ENCODE data around the gene DCAF4L1.

Gene DCAF4L1, protein sequence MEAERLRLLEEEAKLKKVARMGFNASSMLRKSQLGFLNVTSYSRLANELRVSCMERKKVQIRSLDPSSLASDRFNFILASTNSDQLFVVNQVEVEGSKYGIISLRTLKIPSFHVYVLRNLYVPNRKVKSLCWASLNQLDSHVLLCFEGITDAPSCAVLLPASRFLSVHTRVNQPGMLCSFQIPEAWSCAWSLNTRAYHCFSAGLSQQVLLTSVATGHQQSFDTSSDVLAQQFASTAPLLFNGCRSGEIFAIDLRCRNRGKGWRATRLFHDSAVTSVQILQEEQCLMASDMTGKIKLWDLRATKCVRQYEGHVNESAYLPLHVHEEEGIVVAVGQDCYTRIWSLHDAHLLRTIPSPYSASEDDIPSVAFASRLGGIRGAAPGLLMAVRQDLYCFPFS

DNA sequence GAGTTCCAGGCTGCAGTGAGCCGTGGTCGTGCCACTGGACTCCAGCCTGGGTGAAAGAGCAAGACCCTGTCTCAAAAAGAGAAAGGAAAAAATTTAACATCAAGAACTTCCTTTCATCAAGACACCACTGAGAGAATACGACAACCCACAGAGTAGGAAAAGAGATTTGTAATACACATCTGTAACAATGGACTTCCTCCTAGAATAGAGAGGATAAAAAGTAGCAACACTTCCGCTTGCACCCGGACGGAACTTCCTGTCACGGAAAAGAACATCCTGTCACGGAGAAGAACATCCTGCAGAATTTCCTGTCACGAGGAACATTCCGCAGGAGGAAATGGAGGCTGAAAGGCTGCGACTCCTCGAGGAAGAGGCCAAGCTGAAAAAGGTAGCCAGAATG lies at the start of gene DCAF4L1:
TSS of gene DCAF4L1 (plus strand) at position 301 of the 400 bp plus-strand sequence. CDS start at position 338, 37 bp downstream.
- DNase-seq (ENCODE audit: low read depth) = no peak

DNA sequence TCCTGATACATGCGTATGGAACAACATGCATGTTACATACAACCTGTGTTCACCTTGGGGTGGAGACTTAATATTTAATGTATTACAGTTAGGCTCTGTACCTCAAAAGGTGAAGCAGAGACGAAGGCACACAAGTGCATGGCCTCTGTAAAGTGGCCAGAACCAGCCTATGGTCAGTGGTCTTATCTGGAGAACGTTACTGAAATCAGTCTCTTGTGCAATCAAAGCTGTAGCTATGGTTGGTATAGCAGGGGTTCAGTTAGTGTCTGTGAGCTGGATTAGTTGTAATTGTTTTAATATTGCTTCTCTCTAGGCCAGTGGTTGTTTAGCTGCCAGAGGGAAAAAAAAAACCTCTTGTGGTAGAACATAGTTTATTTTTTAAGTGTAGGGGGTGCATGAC lies 48.6 kb upstream of the DCAF4L1 start:
- no peak for DNase-seq (ENCODE audit: low read depth)

DNA sequence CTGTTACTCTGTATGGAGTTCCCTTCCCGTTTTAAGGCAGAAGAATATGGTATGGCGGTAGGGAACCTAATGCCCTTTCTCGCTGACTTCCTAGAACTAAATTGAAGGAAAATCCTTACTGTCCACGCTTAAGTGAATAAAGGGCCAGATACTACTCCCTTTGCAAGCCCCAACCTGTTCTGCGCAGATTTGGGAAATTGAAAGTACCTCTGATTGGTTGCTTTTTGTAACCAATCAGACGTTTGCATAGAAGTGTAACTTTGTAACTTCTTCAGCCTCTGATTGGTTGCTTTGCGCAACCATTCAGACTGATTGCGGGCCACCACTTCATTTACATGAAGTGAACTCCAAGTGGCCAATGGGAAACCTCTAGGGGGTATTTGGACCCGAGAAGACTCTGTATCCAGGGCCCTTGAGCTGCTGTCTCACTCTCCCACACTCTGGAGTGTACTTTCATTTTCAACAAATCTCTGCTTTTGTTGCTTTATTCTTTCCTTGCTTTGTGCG lies 47.5 kb upstream of the DCAF4L1 start:
- no peak for DNase-seq (ENCODE audit: low read depth)

DNA sequence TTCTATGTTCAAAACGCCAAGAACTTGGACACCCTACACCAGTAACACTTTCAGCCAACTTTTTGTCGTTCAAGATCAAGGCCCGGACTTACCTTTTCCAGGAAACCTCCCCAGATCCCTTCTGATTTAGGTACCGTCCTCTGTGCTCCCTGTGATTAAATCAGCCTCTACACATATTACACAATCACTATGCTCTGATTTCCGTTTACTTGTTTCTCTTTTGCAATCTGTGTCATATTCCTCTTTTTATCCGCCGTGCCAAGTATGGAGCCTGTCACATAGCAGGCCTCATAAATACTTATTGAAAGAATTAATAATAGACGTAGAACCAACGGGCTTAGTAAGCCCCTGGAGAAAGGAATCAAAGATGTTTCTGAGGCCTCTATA lies 47.0 kb upstream of the DCAF4L1 start:
- DNase-seq (ENCODE audit: low read depth) = no peak

DNA sequence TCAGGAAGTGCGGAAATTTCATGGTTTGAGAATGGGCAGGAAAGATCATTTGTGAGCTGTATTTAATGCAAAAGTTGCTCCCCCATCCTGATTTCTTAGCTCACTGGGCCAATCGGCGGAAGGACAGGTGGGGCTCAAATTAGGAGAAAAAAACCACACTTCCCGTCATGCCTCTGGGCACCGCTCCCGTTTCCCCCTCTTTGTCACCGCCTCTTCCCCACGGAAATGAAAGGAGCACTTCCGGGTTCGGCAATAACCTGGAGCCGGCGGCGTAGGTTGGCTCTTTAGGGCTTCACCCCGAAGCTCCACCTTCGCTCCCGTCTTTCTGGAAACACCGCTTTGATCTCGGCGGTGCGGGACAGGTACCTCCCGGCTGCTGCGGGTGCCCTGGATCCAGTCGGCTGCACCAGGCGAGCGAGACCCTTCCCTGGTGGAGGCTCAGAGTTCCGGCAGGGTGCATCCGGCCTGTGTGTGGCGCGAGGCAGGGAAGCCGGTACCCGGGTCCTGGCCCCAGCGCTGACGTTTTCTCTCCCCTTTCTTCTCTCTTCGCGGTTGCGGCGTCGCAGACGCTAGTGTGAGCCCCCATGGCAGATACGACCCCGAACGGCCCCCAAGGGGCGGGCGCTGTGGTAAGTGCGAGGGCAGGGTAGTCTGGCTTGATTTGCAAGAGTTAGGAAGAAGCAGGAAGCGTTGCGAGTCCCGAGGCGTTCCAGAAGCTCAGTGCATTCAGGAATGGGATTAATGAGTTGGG lies 46.5 kb upstream of the DCAF4L1 start, which contains the start of gene TMEM33:
TSS of gene TMEM33 (plus strand) at position 529 of the 751 bp plus-strand sequence. CDS start at position 585, 56 bp downstream.
- peak; percentile 31 for DNase-seq (ENCODE audit: low read depth)

DNA sequence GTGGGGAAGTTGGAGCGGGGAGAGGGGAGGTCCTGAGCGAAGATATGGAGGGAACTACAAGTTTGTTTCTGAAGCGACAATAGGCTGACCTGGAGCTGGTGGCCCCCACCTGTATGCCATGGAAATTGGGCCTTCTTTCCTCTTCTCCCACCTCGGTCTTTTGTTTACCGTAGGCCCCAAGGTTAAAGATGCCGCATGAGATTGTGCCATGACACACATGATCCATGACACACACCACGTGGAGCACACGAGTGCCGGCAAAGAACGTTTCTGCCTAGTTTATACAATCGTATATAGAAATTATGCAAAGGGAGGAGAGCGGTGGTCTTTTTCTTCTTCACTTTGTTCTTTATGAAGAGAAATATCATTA lies 45.9 kb upstream of the DCAF4L1 start:
- no peak for DNase-seq (ENCODE audit: low read depth)

DNA sequence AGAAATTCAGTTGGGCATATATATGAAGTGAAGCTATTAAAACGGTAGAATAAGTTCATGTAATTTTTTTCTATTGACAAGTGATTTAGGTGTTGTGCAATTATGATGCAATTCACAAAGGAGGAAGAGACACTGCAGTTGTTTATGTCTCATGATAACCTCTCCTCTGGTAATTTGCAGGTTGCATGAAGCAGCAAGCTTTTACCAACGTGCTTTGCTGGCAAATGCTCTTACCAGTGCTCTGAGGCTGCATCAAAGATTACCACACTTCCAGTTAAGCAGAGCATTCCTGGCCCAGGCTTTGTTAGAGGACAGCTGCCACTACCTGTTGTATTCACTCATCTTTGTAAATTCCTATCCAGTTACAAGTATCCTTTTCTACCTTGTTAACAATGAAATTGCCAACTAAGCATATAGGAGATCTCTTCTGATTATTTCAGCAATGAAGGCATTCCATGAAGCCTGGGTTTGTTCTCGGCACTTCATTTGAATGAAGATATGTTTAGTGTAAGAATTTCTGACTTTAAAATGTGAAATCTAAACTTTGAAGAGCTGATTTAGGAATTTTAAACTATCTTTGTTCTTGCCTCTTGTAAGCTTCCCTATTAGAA lies 42.4 kb upstream of the DCAF4L1 start:
- no peak for DNase-seq (ENCODE audit: low read depth)

DNA sequence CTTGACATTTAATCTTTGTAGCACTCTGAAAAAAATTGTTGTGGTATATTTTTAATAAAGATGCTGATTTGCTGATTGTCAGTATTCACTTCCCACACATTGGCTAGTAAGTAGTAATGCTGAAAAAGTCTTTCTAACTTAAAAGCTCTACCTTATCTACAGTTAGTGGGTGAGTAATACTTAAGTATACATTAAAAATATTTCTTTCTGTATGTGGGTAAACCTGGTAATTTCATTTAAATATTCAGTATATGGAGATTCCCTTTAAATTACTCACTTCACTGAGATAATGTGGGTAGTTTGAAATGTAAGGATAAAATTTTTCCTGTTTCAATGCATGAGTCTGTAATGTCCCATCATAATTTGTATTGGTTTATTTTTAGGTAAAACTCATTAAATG lies 40.7 kb upstream of the DCAF4L1 start:
- DNase-seq (ENCODE audit: low read depth) = no peak

DNA sequence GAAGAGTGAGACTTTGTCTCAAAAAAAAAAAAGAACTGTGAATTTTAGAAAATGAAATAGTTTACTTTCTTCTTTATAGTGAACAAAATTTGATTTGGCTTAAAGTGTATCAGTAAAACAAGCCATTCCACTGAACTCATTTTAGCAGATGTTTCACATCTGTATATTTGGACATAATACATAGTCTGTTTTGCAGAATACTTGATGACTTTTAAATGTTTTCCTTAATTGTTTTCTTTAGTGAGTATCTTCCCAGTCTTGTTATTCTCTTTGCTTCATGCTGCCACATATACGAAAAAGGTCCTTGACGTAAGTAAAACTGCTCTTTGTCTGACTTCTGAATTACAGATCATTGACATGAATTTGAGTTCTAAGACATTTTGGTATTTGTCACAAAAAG lies 38.0 kb upstream of the DCAF4L1 start:
- no peak for DNase-seq (ENCODE audit: low read depth)

DNA sequence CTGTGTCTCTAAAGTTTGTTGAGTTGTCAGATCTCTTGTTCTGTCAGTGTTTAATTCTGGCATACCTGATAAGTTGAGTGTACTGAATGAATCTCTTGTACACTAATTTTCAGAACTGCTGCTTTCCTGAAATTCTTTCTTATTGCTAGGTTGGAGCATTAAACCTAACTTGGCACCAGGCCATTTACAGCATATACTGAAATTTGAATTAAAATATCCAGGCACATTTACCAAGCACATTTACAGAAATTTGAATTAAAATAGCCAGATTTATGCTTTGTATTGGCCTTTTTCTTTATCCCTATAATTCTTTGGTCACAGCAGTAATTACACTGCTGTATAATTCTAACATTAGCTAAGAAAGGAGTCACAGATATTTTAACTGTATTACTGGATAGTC lies 37.5 kb upstream of the DCAF4L1 start:
- no peak for DNase-seq (ENCODE audit: low read depth)

DNA sequence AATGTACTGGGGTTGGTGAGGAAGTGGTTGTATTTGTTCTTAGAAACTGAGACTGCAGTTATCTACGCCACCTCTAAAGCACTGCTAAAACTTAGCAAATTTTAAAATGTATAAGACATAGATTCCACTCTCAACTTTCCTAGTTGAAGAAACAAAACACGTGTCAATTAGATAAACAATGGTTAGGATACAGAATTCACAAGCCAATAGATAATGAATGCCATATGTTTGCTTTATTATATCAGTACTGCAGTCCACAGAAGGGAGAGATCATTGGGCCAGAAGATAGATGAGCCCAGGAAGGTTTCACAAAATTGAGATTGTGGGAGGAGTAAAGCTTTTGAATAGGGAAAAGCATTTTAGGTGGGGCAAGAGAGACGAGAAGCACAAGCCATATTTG lies 32.0 kb upstream of the DCAF4L1 start:
- DNase-seq (ENCODE audit: low read depth) = no peak

DNA sequence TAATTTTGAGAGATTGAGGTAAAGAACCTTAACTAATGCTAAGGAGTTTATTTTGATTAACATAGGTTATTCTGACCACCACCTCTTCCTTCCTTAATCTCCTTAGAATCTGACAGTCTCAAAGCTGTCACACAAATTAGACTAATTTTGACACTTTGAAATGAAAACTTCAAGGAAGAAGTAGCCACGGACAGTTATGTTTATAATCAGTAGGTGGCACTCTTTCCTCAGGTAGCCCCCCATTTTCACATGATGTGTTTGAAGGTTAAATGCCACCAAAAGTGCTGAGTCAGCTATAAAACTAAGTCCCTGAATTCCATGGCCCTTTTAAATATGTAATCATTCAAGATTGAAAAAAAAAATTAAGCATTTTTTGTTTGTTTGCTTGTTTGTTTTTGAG lies 23.9 kb upstream of the DCAF4L1 start:
- DNase-seq (ENCODE audit: low read depth) = no peak

DNA sequence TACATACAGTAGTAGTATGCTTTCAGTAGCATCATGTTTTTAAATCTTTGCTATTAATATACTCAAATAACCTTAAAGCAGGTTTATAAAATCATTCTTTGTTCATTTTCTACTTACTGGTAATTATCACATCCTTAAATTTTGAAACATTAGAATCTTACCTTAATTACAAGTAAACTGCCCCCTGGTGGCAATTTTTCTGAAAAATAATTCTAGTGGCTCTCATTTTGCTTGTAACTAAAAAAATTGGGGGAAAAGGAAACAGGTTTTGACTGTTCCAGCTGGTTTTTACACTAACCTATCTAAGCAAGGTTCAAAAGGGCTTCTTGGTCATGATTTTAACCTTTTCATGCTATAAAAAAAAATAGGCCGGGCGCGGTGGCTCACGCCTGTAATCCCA lies 18.5 kb upstream of the DCAF4L1 start:
- DNase-seq (ENCODE audit: low read depth) = no peak

DNA sequence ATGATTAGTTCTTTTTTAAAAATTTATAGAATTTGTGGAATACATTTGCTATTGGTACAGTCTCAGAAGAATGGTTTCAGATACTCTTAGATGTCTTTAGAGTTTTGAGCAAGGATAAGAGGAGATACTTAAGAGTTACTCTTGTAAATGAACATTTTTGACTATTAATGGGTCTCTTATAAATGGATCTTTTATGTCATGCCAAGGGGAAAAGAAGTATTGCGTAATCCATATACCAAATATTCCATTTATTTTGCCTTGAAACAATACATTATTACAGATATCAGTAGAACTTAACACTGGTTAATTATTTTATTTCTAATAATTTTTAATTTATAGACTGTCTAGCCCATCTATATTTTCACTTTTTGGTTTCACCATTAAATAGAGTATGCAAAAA lies 17.2 kb upstream of the DCAF4L1 start:
- DNase-seq (ENCODE audit: low read depth) = no peak

DNA sequence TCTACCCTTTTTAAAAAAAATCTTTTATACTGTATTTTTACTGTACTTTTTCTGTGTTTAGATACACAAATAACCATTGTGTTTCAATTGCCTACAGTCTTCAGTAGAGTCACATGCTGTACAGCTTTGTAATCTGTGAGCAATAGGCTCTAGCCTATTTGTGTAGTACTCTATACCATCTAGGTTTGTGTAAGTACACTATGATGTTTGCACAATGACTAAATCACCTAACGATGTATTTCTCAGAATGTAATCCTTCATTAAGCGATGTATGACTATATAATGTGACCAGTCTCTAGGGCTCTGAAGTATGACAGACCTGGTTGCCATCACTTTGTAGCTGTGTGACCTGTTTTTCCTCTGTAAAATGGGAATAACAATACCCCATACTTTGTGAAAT lies 14.2 kb upstream of the DCAF4L1 start:
- no peak for DNase-seq (ENCODE audit: low read depth)

DNA sequence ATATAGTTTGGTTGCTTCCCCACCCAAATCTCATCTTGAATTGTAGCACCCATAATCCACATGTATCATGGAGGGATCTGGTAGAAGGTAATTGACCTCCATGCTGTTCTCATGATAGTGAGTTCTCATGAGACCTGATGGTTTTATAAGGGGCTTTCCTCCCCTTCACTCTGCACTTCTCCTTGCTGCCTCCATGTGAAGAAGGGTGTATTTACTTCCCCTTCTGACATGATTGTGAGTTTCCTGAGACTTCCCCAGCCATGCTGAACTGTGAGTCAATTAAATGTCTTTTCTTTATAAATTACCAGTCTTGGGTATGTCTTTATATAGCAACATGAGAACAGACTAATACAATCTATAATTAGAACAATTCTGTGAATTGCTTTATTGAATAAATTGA lies 11.9 kb upstream of the DCAF4L1 start:
- DNase-seq (ENCODE audit: low read depth) = no peak

DNA sequence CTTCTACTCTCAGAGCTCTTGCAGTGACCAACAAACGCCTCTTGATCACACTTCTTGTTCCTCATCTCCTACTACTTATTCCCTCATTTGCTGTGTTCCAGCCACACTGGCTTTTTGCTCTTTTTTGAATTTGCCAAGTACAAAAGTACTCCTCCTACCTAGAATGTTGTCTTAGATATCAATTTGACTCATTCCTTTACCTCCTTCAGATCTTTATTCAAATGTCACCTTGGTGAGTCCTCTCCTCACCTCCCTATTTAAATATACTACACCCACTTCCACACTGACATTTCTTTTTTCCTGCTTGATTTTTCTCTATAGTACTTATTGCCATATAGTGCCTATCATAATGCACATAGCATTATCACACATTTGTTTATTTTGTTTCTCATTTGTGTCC lies 6.2 kb upstream of the DCAF4L1 start:
- DNase-seq (ENCODE audit: low read depth) = no peak

DNA sequence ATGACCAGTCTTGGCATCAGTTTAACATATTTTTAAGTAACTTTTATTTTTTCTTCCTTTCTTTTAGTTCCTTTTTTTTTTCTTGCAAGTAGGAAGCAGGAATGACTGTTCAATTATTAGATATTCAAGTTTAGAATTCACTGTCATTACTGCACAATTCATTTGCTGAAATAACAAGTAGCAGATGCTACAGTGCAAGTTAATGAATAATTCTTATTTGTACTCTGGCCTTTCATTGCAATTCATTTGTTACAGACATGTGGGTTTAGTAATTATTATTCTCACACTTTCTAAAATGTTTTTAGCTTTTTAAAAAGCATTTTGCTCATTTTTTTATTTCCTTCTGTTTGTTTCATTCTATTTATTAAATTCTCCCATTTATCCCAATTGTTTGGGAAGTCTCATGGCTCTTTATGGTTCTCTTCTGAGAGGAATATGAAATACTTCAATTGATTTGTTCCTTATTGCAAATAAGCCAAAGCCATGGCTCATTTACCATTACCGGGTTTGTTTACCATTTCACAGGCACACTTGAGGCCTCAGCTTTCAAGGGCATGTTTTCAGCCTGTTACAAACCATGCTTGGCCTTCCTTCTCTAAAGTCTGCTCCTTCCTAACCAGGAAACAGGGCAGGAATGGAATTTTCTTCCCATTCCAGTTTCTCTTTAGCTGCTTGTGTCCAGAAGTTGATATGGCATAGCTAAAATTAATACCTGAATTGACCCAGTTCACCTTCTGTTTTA lies 4.6 kb upstream of the DCAF4L1 start:
- no peak for DNase-seq (ENCODE audit: low read depth)

DNA sequence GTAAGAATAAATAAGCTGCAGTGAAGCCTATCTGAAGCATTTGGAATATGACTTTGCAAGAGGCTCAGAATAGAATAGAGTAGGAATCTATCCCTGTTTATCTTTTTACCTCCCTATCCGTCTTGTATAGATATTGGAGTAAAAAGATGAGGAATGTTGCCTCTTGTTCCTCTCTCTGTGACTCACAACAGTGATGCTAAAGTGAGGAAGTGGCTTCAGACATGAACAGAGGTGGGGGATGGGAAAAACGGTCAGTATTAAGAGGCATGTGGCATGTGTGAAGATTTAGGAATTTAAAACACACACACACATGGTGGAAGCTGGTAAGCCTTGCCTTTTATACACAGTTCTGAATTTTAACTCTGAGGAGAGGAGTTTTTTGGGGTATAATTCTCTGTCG lies 3.8 kb upstream of the DCAF4L1 start:
- no peak for DNase-seq (ENCODE audit: low read depth)

DNA sequence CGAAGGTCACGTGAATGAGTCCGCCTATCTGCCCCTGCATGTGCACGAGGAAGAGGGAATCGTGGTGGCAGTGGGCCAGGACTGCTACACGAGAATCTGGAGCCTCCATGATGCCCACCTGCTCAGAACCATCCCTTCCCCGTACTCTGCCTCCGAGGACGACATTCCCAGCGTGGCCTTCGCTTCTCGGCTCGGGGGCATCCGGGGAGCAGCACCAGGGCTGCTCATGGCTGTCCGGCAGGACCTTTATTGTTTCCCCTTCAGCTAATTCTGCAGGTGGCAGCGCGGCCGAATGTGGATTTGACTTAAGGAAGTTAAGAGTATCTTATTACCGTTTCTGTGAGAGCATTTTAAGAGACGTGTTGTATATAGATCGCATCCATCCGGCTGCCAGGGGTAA lies 1.2 kb downstream of the DCAF4L1 start:
- no peak for DNase-seq (ENCODE audit: low read depth)

DNA sequence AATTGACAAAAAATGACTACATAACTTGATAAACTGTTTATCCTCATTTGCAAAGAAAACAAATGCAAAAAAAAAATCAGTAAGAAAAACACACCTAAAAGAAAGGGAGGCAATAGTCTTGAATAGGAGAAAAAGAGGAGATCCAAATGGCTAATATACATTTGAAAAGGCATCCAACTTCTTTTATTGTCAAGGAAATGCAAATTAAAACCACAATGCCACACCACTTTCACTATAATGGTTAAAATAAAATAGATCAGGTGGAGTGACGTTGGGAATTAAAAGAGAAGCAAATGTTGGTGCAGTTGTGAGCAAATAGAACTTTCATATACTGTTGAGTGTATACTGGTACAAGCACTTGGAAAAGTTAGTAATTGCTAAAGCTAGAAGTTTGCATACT lies 3.6 kb downstream of the DCAF4L1 start:
- no peak for DNase-seq (ENCODE audit: low read depth)

DNA sequence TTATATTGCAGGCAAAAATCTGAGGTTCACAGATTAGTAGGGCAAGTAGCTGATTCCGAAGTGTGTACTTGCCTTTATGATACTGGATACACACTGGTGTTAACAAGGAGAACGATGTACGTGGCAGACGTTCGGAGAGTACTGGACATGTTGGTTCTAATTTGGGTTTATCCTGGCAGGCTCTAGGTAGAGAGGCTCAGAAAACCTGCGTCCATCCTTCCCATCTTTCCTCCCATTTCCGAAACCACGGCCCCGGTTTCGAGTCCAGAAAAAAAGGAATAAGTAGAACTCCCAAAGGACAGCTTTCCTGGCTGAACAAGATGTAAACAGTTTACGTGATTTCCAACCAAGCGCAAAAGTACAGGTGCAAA lies 8.4 kb downstream of the DCAF4L1 start:
- no peak for DNase-seq (ENCODE audit: low read depth)
